Parathyroid adenoma (tissue), 2 donors: ENCODE results near the gene FBXL5.
"Not testable (repeated sequence)": the region's sequence is repeated elsewhere in the genome, so short reads cannot be mapped to it uniquely, and the experiment has no call there.

Source experiments
- H2AFZ ChIP-seq: fragments of 300-600 bp; sonication (generic); one replicate; pipeline ENCODE4 v1.7.0; 2017; ENCODE audit warnings: antibody characterized with exemption, mild to moderate bottlenecking
- H3K27ac ChIP-seq: fragments of 300-600 bp; sonication (generic); one replicate; pipeline ENCODE4 v1.7.0; 2017
- H3K27me3 ChIP-seq: fragments of 300-600 bp; sonication (generic); one replicate; pipeline ENCODE4 v1.7.0; 2017; ENCODE audit warnings: low read length; ENCODE audit not compliant: control insufficient read depth, insufficient read depth
- H3K36me3 ChIP-seq: fragments of 300-600 bp; sonication (generic); one replicate; pipeline ENCODE4 v1.7.0; 2017; ENCODE audit warnings: low read length; ENCODE audit not compliant: control insufficient read depth, insufficient read depth
- H3K4me1 ChIP-seq: fragments of 300-600 bp; sonication (generic); one replicate; pipeline ENCODE4 v1.7.0; 2017; ENCODE audit warnings: control low read depth
- H3K4me2 ChIP-seq: fragments of 300-600 bp; sonication (generic); one replicate; pipeline ENCODE4 v1.7.0; 2017; ENCODE audit warnings: low read length
- H3K4me3 ChIP-seq: fragments of 300-600 bp; sonication (generic); one replicate; pipeline ENCODE4 v1.7.0; 2017; ENCODE audit warnings: low read depth, low read length
- H3K79me2 ChIP-seq: fragments of 300-600 bp; sonication (generic); one replicate; pipeline ENCODE4 v1.7.0; 2017; ENCODE audit warnings: control low read depth
- H3K9ac ChIP-seq: fragments of 300-600 bp; sonication (generic); one replicate; pipeline ENCODE4 v1.7.0; 2017; ENCODE audit warnings: mild to moderate bottlenecking
- H3K9me3 ChIP-seq: fragments of 300-600 bp; sonication (generic); one replicate; pipeline ENCODE4 v1.7.0; 2017; ENCODE audit warnings: low read length; ENCODE audit not compliant: control insufficient read depth
- CTCF ChIP-seq: fragments of 300-600 bp; sonication (generic); IDR thresholded peaks from one replicate; pipeline ENCODE4 v1.7.0; 2017; ENCODE audit warnings: antibody characterized with exemption, mild to moderate bottlenecking
- donor health status: primary hyperparathyroidism.

FBXL5 gene

GRCh38 chr4:15649914-15650545 is 5.1 kb downstream of the FBXL5 start:
- H3K4me1 ChIP-seq, result peaks cover 2% of the 10 kb centered on the region

DNA sequence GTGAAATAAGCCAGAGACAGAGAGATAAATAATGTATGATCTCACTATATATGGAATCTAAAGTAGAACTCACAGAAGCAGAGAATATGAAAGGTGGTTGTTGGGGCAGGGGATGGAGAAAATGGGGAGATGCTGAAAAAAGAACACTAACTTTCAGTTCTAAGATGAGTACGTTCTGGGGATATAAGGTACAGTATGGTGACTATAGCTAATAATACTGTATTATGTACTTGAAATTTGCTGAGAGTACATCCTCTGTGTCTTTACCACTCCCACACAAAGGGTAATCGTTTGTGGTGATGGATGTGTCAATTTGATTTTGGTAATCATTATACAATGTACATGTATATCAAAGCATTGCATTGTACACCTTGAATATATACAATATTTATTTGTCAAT is 6.6 kb downstream of the FBXL5 start:
- TF ChIP-seq CTCF, result no peak
- H3K4me3 ChIP-seq, result no peak overlapping the region
- H3K27ac ChIP-seq, result no peak overlapping the region
- H3K9ac ChIP-seq, result no peak overlapping the region
- H2AFZ ChIP-seq, result no peak overlapping the region
- peaks cover 25% of the 10 kb centered on the region for H3K79me2 ChIP-seq
- no peaks in the 10 kb centered on the region for H3K27me3 ChIP-seq
- H3K4me2 ChIP-seq, result no peak overlapping the region
- peaks cover 2% of the 10 kb centered on the region for H3K4me1 ChIP-seq
- no peaks in the 10 kb centered on the region for H3K9me3 ChIP-seq
- H3K36me3 ChIP-seq, result no peaks in the 10 kb centered on the region

More at GRCh38 chr4:15649914-15650545, 5.1 kb downstream of the FBXL5 start:
- TF ChIP-seq CTCF, result peak; percentile 40
- Histone ChIP-seq H3K9ac (no peak overlapping the region), H3K27ac (no peak overlapping the region), H3K4me3 (no peak overlapping the region), H3K9me3 (no peaks in the 10 kb centered on the region), H3K4me2 (no peak overlapping the region), H3K27me3 (no peaks in the 10 kb centered on the region), H3K79me2 (peaks cover 23% of the 10 kb centered on the region), H2AFZ (no peak overlapping the region), H3K36me3 (no peaks in the 10 kb centered on the region)

GRCh38 chr4:15638418-15638817 is 16.7 kb downstream of the FBXL5 start:
- Histone ChIP-seq H3K27ac (no peak overlapping the region), H3K79me2 (peaks cover 8% of the 10 kb centered on the region), H3K36me3 (no peaks in the 10 kb centered on the region), H3K4me2 (no peak overlapping the region), H3K9ac (no peak overlapping the region), H3K4me3 (no peak overlapping the region), H2AFZ (no peak overlapping the region), H3K4me1 (no peaks in the 10 kb centered on the region), H3K27me3 (no peaks in the 10 kb centered on the region), H3K9me3 (no peaks in the 10 kb centered on the region)
- no peak for TF ChIP-seq CTCF

DNA sequence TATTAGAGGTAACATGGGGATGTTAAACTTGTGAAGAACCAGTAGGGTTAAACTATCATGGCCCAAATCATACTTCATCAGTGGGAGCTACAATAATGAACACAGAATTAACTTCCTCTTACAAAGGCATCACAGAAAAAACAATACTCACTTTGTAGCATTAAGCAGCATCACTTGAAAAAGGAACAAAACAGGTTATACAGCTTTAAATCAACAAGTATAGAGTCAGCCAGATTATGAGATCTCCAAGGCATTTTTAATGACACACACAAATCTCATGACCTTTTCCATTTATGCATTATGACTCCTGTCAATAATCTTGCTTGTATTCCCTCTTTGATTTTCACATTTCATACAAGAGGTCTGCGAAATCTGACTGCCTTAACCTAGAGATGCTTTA is 18.3 kb downstream of the FBXL5 start:
- Histone ChIP-seq H3K27ac (no peak overlapping the region), H3K4me2 (no peak overlapping the region), H3K9ac (no peak overlapping the region), H3K27me3 (no peaks in the 10 kb centered on the region), H3K9me3 (no peaks in the 10 kb centered on the region), H2AFZ (no peak overlapping the region), H3K4me1 (no peaks in the 10 kb centered on the region), H3K79me2 (peaks cover 5% of the 10 kb centered on the region), H3K4me3 (no peak overlapping the region), H3K36me3 (no peaks in the 10 kb centered on the region)
- no peak for TF ChIP-seq CTCF

GRCh38 chr4:15617407-15617806 is 37.8 kb downstream of the FBXL5 start:
- H3K79me2 ChIP-seq, result peaks cover 24% of the 10 kb centered on the region
- H3K27me3 ChIP-seq, H3K4me2 ChIP-seq, H3K4me1 ChIP-seq, H3K9ac ChIP-seq, H2AFZ ChIP-seq, H3K9me3 ChIP-seq, H3K4me3 ChIP-seq, H3K36me3 ChIP-seq, H3K27ac ChIP-seq: not testable (repeated sequence)

DNA sequence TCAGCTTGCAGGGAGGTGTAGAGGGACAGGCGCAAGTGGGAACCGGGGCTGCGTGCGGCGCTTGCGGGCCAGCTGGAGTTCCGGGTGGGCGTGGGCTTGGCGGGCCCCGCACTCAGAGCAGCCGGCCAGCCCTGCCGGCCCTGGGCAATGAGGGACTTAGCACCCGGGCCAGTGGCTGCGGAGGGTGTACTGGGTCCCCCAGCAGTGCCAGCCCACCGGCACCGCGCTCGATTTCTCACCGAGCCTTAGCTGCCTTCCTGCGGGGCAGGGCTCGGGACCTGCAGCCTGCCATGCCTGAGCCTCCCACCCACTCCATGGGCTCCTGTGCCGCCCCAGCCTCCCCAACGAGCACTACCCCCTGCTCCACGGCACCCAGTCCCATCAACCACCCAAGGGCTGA is 40.3 kb downstream of the FBXL5 start:
- not testable (repeated sequence) for H3K9me3 ChIP-seq, H3K4me1 ChIP-seq, H3K4me2 ChIP-seq, H3K36me3 ChIP-seq, H3K4me3 ChIP-seq, H2AFZ ChIP-seq, H3K9ac ChIP-seq, H3K27ac ChIP-seq, H3K27me3 ChIP-seq
- peaks cover 17% of the 10 kb centered on the region for H3K79me2 ChIP-seq
